Mesendoderm (in vitro differentiated cells): ENCODE measurements around the gene TOMM7.
"Not testable (repeated sequence)": the region's sequence is repeated elsewhere in the genome, so short reads cannot be mapped to it uniquely, and the experiment has no call there.

ENCODE experiments used
- DNase-seq: peaks from one replicate; pipeline ENCODE4 v3.0.0; 2013
- H2AK5ac ChIP-seq: 2 replicates; pipeline ENCODE4 v1.6.1; 2013; ENCODE audit warnings: low read length, inconsistent platforms
- H2BK120ac ChIP-seq: 2 replicates; pipeline ENCODE4 v1.6.1; 2013; ENCODE audit warnings: low read depth, mild to moderate bottlenecking, low read length, moderate library complexity, mixed read lengths
- H2BK15ac ChIP-seq: replicated peaks from 2 replicates; pipeline ENCODE4 v1.6.1; 2013; ENCODE audit warnings: low read depth, mild to moderate bottlenecking, moderate library complexity
- H2BK5ac ChIP-seq: 2 replicates; pipeline ENCODE4 v1.6.1; 2013; ENCODE audit warnings: low read length, inconsistent platforms
- H3K18ac ChIP-seq: 2 replicates; pipeline ENCODE4 v1.6.1; 2013; ENCODE audit warnings: mild to moderate bottlenecking, low read length, mixed read lengths
- H3K23ac ChIP-seq: one replicate; pipeline ENCODE4 v1.6.1; 2013; ENCODE audit warnings: low read length
- H3K27ac ChIP-seq: 2 replicates; pipeline ENCODE4 v1.5.1; 2013; ENCODE audit warnings: low read depth, mild to moderate bottlenecking, inconsistent platforms, low read length, moderate library complexity
- H3K27me3 ChIP-seq: 2 replicates; pipeline ENCODE4 v1.6.1; 2013; ENCODE audit warnings: low read length, control low read depth, mild to moderate bottlenecking, inconsistent platforms; ENCODE audit not compliant: insufficient read depth, poor library complexity
- H3K36me3 ChIP-seq: 2 replicates; pipeline ENCODE4 v1.6.1; 2013; ENCODE audit warnings: low read length, inconsistent platforms; ENCODE audit not compliant: control insufficient read depth, insufficient read depth
- H3K4ac ChIP-seq: one replicate; pipeline ENCODE4 v1.6.1; 2013; ENCODE audit warnings: low read depth, mild to moderate bottlenecking, low read length, moderate library complexity
- H3K4me1 ChIP-seq: 2 replicates; pipeline ENCODE4 v1.6.1; 2013; ENCODE audit warnings: low read depth, low read length, inconsistent platforms; ENCODE audit not compliant: control insufficient read depth
- H3K4me2 ChIP-seq: 2 replicates; pipeline ENCODE4 v1.6.1; 2013; ENCODE audit warnings: low read length
- H3K4me3 ChIP-seq: 2 replicates; pipeline ENCODE4 v1.5.1; 2013; ENCODE audit warnings: mild to moderate bottlenecking, low read length
- H3K56ac ChIP-seq: one replicate; pipeline ENCODE4 v1.6.1; 2013; ENCODE audit warnings: low read length
- H3K79me1 ChIP-seq: 2 replicates; pipeline ENCODE4 v1.6.1; 2013; ENCODE audit warnings: low read length, inconsistent platforms
- H3K79me2 ChIP-seq: 2 replicates; pipeline ENCODE4 v1.6.1; 2013; ENCODE audit warnings: mild to moderate bottlenecking, low read length; ENCODE audit not compliant: control insufficient read depth, insufficient read depth
- H3K9ac ChIP-seq: 2 replicates; pipeline ENCODE4 v1.6.1; 2013; ENCODE audit warnings: low read length, inconsistent platforms
- H4K5ac ChIP-seq: one replicate; pipeline ENCODE4 v1.6.1; 2013; ENCODE audit warnings: low read length
- H4K8ac ChIP-seq: one replicate; pipeline ENCODE4 v1.6.1; 2013; ENCODE audit warnings: low read depth, mild to moderate bottlenecking, control low read depth, low read length, moderate library complexity
- WGBS: extraction: QIAGEN DNeasy Blood & Tissue Kit; methylation state at CpG from one replicate; pipeline ENCODE4 v1.1.7; 2013; ENCODE audit warnings: low lambda C conversion rate, missing lambda C conversion rate; ENCODE audit not compliant: insufficient coverage; ENCODE audit errors: extremely low coverage; 5-methylcytosine and 5-hydroxymethylcytosine counted together

TOMM7 gene

GRCh38 chr7:22791204-22792158 is 31.2 kb downstream of the TOMM7 start:
- Histone ChIP-seq H3K4me2 (no peak overlapping the region), H2BK15ac (no peak overlapping the region), H3K79me2 (no peaks in the 10 kb centered on the region), H3K36me3 (no peaks in the 10 kb centered on the region), H3K79me1 (no peaks in the 10 kb centered on the region), H3K4me1 (no peaks in the 10 kb centered on the region), H3K4ac (no peak overlapping the region), H3K56ac (no peak overlapping the region), H4K5ac (no peak overlapping the region), H3K23ac (no peak overlapping the region), H3K18ac (peak overlapping the region; percentile 72), H2BK120ac (no peak overlapping the region), H2AK5ac (no peak overlapping the region), H4K8ac (no peak overlapping the region), H3K9ac (no peak overlapping the region), H3K27me3 (no peaks in the 10 kb centered on the region), H3K4me3 (no peak overlapping the region), H3K27ac (no peak overlapping the region), H2BK5ac (no peak overlapping the region)
- no peak for DNase-seq
- no CpG with 5 or more reads among the region's 4 CpGs for WGBS

- H3K4me2 ChIP-seq, H3K18ac ChIP-seq, H4K5ac ChIP-seq, H3K27ac ChIP-seq, H2BK120ac ChIP-seq, H3K36me3 ChIP-seq, H2AK5ac ChIP-seq, H3K9ac ChIP-seq, DNase-seq, H3K23ac ChIP-seq, H3K4ac ChIP-seq, H3K27me3 ChIP-seq, H2BK15ac ChIP-seq, H3K4me1 ChIP-seq, H3K4me3 ChIP-seq, H3K79me2 ChIP-seq, H3K56ac ChIP-seq, H4K8ac ChIP-seq, H2BK5ac ChIP-seq, H3K79me1 ChIP-seq: not testable (repeated sequence)
- WGBS, result no CpG with 5 or more reads among the region's 13 CpGs
These were observed 32.0 kb downstream of the TOMM7 start for GRCh38 chr7:22790640-22791039.

- Histone ChIP-seq H3K79me2 (no peaks in the 10 kb centered on the region), H3K4ac (no peak overlapping the region), H4K8ac (no peak overlapping the region), H2AK5ac (no peak overlapping the region), H3K4me3 (no peak overlapping the region), H4K5ac (no peak overlapping the region), H3K79me1 (no peaks in the 10 kb centered on the region), H3K36me3 (no peaks in the 10 kb centered on the region), H3K9ac (no peak overlapping the region), H3K4me1 (peaks cover 4% of the 10 kb centered on the region), H3K27ac (no peak overlapping the region), H2BK5ac (no peak overlapping the region), H2BK120ac (no peak overlapping the region), H3K4me2 (no peak overlapping the region), H3K56ac (no peak overlapping the region), H3K23ac (no peak overlapping the region), H3K18ac (no peak overlapping the region), H3K27me3 (no peaks in the 10 kb centered on the region), H2BK15ac (no peak overlapping the region)
- DNase-seq, result no peak
These were observed 34.7 kb downstream of the TOMM7 start for GRCh38 chr7:22787951-22788350.

- no peak overlapping the region for H4K8ac ChIP-seq
- H4K5ac ChIP-seq, result no peak overlapping the region
- no peak overlapping the region for H3K4me3 ChIP-seq
- H2AK5ac ChIP-seq, result peak overlapping the region; percentile 74
- no peak overlapping the region for H3K27ac ChIP-seq
- no peak overlapping the region for H3K4ac ChIP-seq
- H3K23ac ChIP-seq, result no peak overlapping the region
- DNase-seq, result no peak
- H3K36me3 ChIP-seq, result no peaks in the 10 kb centered on the region
- H3K9ac ChIP-seq, result no peak overlapping the region
- no CpG with 5 or more reads among the region's 3 CpGs for WGBS
- no peak overlapping the region for H3K18ac ChIP-seq
- H2BK120ac ChIP-seq, result no peak overlapping the region
- no peaks in the 10 kb centered on the region for H3K79me1 ChIP-seq
- peak overlapping the region; percentile 85 for H2BK5ac ChIP-seq
- no peak overlapping the region for H3K4me2 ChIP-seq
- H3K79me2 ChIP-seq, result no peaks in the 10 kb centered on the region
- peak overlapping the region; percentile 34 for H3K56ac ChIP-seq
- H3K27me3 ChIP-seq, result no peaks in the 10 kb centered on the region
- H2BK15ac ChIP-seq, result no peak overlapping the region
- H3K4me1 ChIP-seq, result peaks cover 4% of the 10 kb centered on the region
These were observed 36.2 kb downstream of the TOMM7 start for GRCh38 chr7:22786290-22786932.

GRCh38 chr7:22784346-22784745 is 38.3 kb downstream of the TOMM7 start:
- Histone ChIP-seq H3K27ac (no peak overlapping the region), H3K27me3 (no peaks in the 10 kb centered on the region), H3K36me3 (no peaks in the 10 kb centered on the region), H2AK5ac (no peak overlapping the region), H3K4me2 (no peak overlapping the region), H4K5ac (no peak overlapping the region), H3K4me1 (peaks cover 4% of the 10 kb centered on the region), H3K23ac (no peak overlapping the region), H4K8ac (no peak overlapping the region), H3K9ac (no peak overlapping the region), H3K4me3 (no peak overlapping the region), H3K56ac (no peak overlapping the region), H3K18ac (no peak overlapping the region), H3K4ac (no peak overlapping the region), H3K79me1 (no peaks in the 10 kb centered on the region), H3K79me2 (no peaks in the 10 kb centered on the region), H2BK120ac (no peak overlapping the region), H2BK5ac (no peak overlapping the region), H2BK15ac (no peak overlapping the region)
- WGBS, result no CpG with 5 or more reads among the region's 1 CpG
- peak; percentile 48 for DNase-seq
